GM21529 (cell line): ENCODE measurements around the gene CCDC40.

Experiments used
- ATAC-seq: cut with Tn5 transposase; IDR thresholded peaks from one replicate; pipeline ENCODE4 v1.9.1; 2021; ENCODE audit not compliant: unreplicated experiment

Gene CCDC40

GRCh38 chr17:80101011-80101945 lies 64.8 kb downstream of the CCDC40 start, which contains the start of gene GAA:
Gene GAA, plus strand, starts transcription at chr17:80101581. Its CDS starts 3,006 bp downstream, at chr17:80104587.
- peak; percentile 59 for ATAC-seq

- ATAC-seq, result peak; percentile 13
These were observed 65.7 kb downstream of the CCDC40 start for GRCh38 chr17:80101946-80102663.

GRCh38 chr17:80102664-80103448 lies 66.4 kb downstream of the CCDC40 start:
- ATAC-seq, result no peak

GRCh38 chr17:80103449-80104085 lies 67.1 kb downstream of the CCDC40 start:
- no peak for ATAC-seq

- no peak for ATAC-seq
These were observed 68.0 kb downstream of the CCDC40 start for GRCh38 chr17:80104321-80104955.

GRCh38 chr17:80104956-80105375 lies 68.5 kb downstream of the CCDC40 start:
- ATAC-seq, result no peak

GRCh38 chr17:80105762-80106161 lies 69.3 kb downstream of the CCDC40 start:
- ATAC-seq, result no peak

- no peak for ATAC-seq
These were observed 69.7 kb downstream of the CCDC40 start for GRCh38 chr17:80106176-80106575.

GRCh38 chr17:80106751-80107150 lies 70.3 kb downstream of the CCDC40 start:
- no peak for ATAC-seq

GRCh38 chr17:80107231-80108021 lies 71.0 kb downstream of the CCDC40 start:
- ATAC-seq, result no peak

- no peak for ATAC-seq
These were observed 71.9 kb downstream of the CCDC40 start for GRCh38 chr17:80108036-80108971.

- no peak for ATAC-seq
These were observed 72.7 kb downstream of the CCDC40 start for GRCh38 chr17:80109066-80109660.

- no peak for ATAC-seq
These were observed 73.4 kb downstream of the CCDC40 start for GRCh38 chr17:80109713-80110446.

- ATAC-seq, result no peak
These were observed 74.0 kb downstream of the CCDC40 start for GRCh38 chr17:80110447-80110812.

GRCh38 chr17:80110927-80111701 lies 74.7 kb downstream of the CCDC40 start:
- ATAC-seq, result no peak

- no peak for ATAC-seq
These were observed 75.4 kb downstream of the CCDC40 start for GRCh38 chr17:80111702-80112470.
